IMR-90 (cell line): Measurements from ENCODE around the gene SYNPR. TPM values are rescaled to one million over a fixed set of nuclear protein-coding genes. Genes with fewer than 3 reads are reported as not detected.

Experiments used
- ATAC-seq: fragments of 200-7000 bp; cut with Tn5 transposase; 2 replicates; pipeline ENCODE4 v1.9.1; 2020; ENCODE audit warnings: low read depth, mild to moderate bottlenecking, moderate library complexity
- BruUV-seq: library from RNA; stranded (reverse); fragments of 400-500 nt; replicated peaks from 2 replicates; lab custom pipeline; 2021; lab: Mats Ljungman, UMichigan
- CTCF ChIA-PET: fragments of 300-600 bp; formaldehyde crosslinking; extraction: SDS; loops from one replicate; lab custom pipeline; 2021; ENCODE audit warnings: antibody characterized with exemption; lab: Yijun Ruan, JAX
- POLR2A ChIA-PET: fragments of 300-600 bp; sonication (Branson Sonifier 250); formaldehyde crosslinking; loops from one replicate; lab custom pipeline; 2022; ENCODE audit warnings: antibody characterized with exemption; ENCODE audit not compliant: unreplicated experiment; lab: Charles Lee
- DNase-seq: peaks from one replicate; pipeline ENCODE4 v3.0.0; 2013
- H2AFZ ChIP-seq: replicated peaks from 2 replicates; pipeline ENCODE3; 2013; ENCODE audit warnings: low read length, mild to moderate bottlenecking; ENCODE audit not compliant: poor library complexity
- H2AK5ac ChIP-seq: 2 replicates; pipeline ENCODE4 v1.6.1; 2013; ENCODE audit warnings: low read depth, low read length, inconsistent platforms
- H2AK9ac ChIP-seq: replicated peaks from 2 replicates; pipeline ENCODE3; 2013; ENCODE audit warnings: mild to moderate bottlenecking, low read depth, low read length, moderate library complexity; ENCODE audit not compliant: poor library complexity
- H2BK120ac ChIP-seq: 2 replicates; pipeline ENCODE4 v1.6.1; 2013; ENCODE audit warnings: low read depth, low read length, inconsistent platforms
- H2BK15ac ChIP-seq: 3 replicates; pipeline ENCODE4 v1.6.1; 2013; ENCODE audit warnings: low read depth, low read length, inconsistent platforms
- H2BK20ac ChIP-seq: 2 replicates; pipeline ENCODE4 v1.6.1; 2013; ENCODE audit warnings: low read depth, mild to moderate bottlenecking, inconsistent platforms, low read length, moderate library complexity
- H2BK5ac ChIP-seq: 2 replicates; pipeline ENCODE4 v1.6.1; 2013; ENCODE audit warnings: mild to moderate bottlenecking, low read depth, low read length, inconsistent platforms; ENCODE audit not compliant: poor library complexity, severe bottlenecking
- H3K14ac ChIP-seq: replicated peaks from 2 replicates; pipeline ENCODE4 v1.6.1; 2013; ENCODE audit warnings: low read depth, low read length, inconsistent platforms
- H3K18ac ChIP-seq: 2 replicates; pipeline ENCODE4 v1.6.1; 2013; ENCODE audit warnings: low read depth, low read length, control low read depth
- H3K23ac ChIP-seq: 2 replicates; pipeline ENCODE4 v1.6.1; 2013; ENCODE audit warnings: low read depth, low read length, inconsistent platforms
- H3K27ac ChIP-seq: 2 replicates; pipeline ENCODE4 v1.5.1; 2013; ENCODE audit warnings: mild to moderate bottlenecking, control low read depth, low read length; ENCODE audit not compliant: insufficient read depth
- H3K27me3 ChIP-seq: 2 replicates; pipeline ENCODE4 v1.6.1; 2013; ENCODE audit warnings: low read length; ENCODE audit not compliant: control insufficient read depth, insufficient read depth
- H3K36me3 ChIP-seq: 2 replicates; pipeline ENCODE4 v1.6.1; 2013; ENCODE audit warnings: low read length, mixed read lengths; ENCODE audit not compliant: control insufficient read depth, insufficient read depth
- H3K4ac ChIP-seq: 2 replicates; pipeline ENCODE4 v1.6.1; 2013; ENCODE audit warnings: low read depth, low read length, inconsistent platforms
- H3K4me1 ChIP-seq: 2 replicates; pipeline ENCODE4 v1.6.1; 2013; ENCODE audit warnings: low read length, mixed read lengths; ENCODE audit not compliant: control insufficient read depth, insufficient read depth
- H3K4me2 ChIP-seq: 2 replicates; pipeline ENCODE4 v1.6.1; 2013; ENCODE audit warnings: low read depth, mild to moderate bottlenecking, control low read depth, low read length, moderate library complexity
- H3K4me3 ChIP-seq: 2 replicates; pipeline ENCODE4 v1.5.1; 2013; ENCODE audit warnings: low read depth, mild to moderate bottlenecking, control low read depth, low read length, moderate library complexity; ENCODE audit not compliant: insufficient read depth
- H3K56ac ChIP-seq: 2 replicates; pipeline ENCODE4 v1.6.1; 2013; ENCODE audit warnings: low read length, inconsistent platforms; ENCODE audit not compliant: insufficient read depth; ENCODE audit errors: extremely low read depth
- H3K79me1 ChIP-seq, 2 experiments: 2 replicates each; pipeline ENCODE4 v1.6.1; 2013; ENCODE audit warnings: low read length in 2 of 2, inconsistent platforms in 1 of 2, low read depth in 1 of 2
- H3K9ac ChIP-seq: 2 replicates; pipeline ENCODE4 v1.6.1; 2013; ENCODE audit warnings: low read depth, low read length, control low read depth
- H3K9me1 ChIP-seq: 2 replicates; pipeline ENCODE4 v1.6.1; 2013; ENCODE audit warnings: low read length, inconsistent platforms; ENCODE audit not compliant: insufficient read depth
- H3K9me3 ChIP-seq: 2 replicates; pipeline ENCODE4 v1.6.1; 2013; ENCODE audit warnings: low read length; ENCODE audit not compliant: control insufficient read depth, insufficient read depth
- H4K20me1 ChIP-seq: 2 replicates; pipeline ENCODE4 v1.6.1; 2013; ENCODE audit warnings: low read length, inconsistent platforms; ENCODE audit not compliant: insufficient read depth
- H4K5ac ChIP-seq: 2 replicates; pipeline ENCODE4 v1.6.1; 2013; ENCODE audit warnings: mild to moderate bottlenecking, low read depth, low read length, control low read depth
- H4K8ac ChIP-seq, 2 experiments: 2 replicates each; pipeline ENCODE4 v1.6.1; 2013; ENCODE audit warnings: low read depth in 2 of 2, low read length in 2 of 2, control low read depth in 1 of 2, inconsistent platforms in 1 of 2
- H4K91ac ChIP-seq: 2 replicates; pipeline ENCODE4 v1.6.1; 2013; ENCODE audit warnings: low read depth, low read length, inconsistent platforms; ENCODE audit not compliant: insufficient read depth
- BHLHE40 ChIP-seq: fragments of 150-350 bp; IDR thresholded peaks from 2 replicates; pipeline ENCODE4 v1.6.1; 2016; ENCODE audit warnings: mild to moderate bottlenecking, low read depth, low read length
- FOS ChIP-seq: fragments of 150-350 bp; IDR thresholded peaks from 2 replicates; pipeline ENCODE4 v1.6.1; 2016; ENCODE audit warnings: low read depth, low read length
- MAFK ChIP-seq: IDR thresholded peaks from 2 replicates; pipeline ENCODE4 v1.6.1; 2012; ENCODE audit warnings: low read depth, low read length, improper control_type of control experiment
- MAZ ChIP-seq: IDR thresholded peaks from 2 replicates; pipeline ENCODE4 v1.6.1; 2012; ENCODE audit warnings: low read depth, mild to moderate bottlenecking, low read length, improper control_type of control experiment, moderate library complexity, borderline replicate concordance
- MXI1 ChIP-seq: IDR thresholded peaks from 2 replicates; pipeline ENCODE4 v1.6.1; 2012; ENCODE audit warnings: low read depth, mild to moderate bottlenecking, low read length, moderate library complexity, borderline replicate concordance
- NFE2L2 ChIP-seq: fragments of 150-350 bp; IDR thresholded peaks from 2 replicates; pipeline ENCODE4 v1.6.1; 2016; ENCODE audit warnings: low read depth, mild to moderate bottlenecking, low read length
- POLR2A ChIP-seq: IDR thresholded peaks from 2 replicates; pipeline ENCODE4 v1.6.1; 2012; ENCODE audit warnings: mild to moderate bottlenecking, low read depth, low read length
- RAD21 ChIP-seq: IDR thresholded peaks from 2 replicates; pipeline ENCODE4 v1.6.1; 2012; ENCODE audit warnings: low read length, improper control_type of control experiment
- RCOR1 ChIP-seq: IDR thresholded peaks from 2 replicates; pipeline ENCODE4 v1.6.1; 2012; ENCODE audit warnings: mild to moderate bottlenecking, low read length, improper control_type of control experiment; ENCODE audit not compliant: insufficient replicate concordance
- RFX5 ChIP-seq: IDR thresholded peaks from 2 replicates; pipeline ENCODE4 v1.8.0; 2012; ENCODE audit warnings: low read depth, mild to moderate bottlenecking, low read length, moderate library complexity
- SMC3 ChIP-seq: fragments of 150-350 bp; IDR thresholded peaks from 2 replicates; pipeline ENCODE4 v1.6.1; 2016; ENCODE audit warnings: low read depth, mild to moderate bottlenecking, antibody characterized with exemption, low read length, moderate library complexity
- WGBS, 2 experiments: methylation state at CpG; one replicate each; pipeline versions ENCODE4 v1.1.5 to v1.1.7; 2013; ENCODE audit warnings: missing lambda C conversion rate in 2 of 2; ENCODE audit not compliant: insufficient read length in 1 of 2; ENCODE audit errors: extremely low coverage in 2 of 2; 5-methylcytosine and 5-hydroxymethylcytosine counted together
- dilution Hi-C: fragments of 300-500 bp; cut with HindIII; formaldehyde crosslinking; loops from one replicate; pipeline ENCODE4 v1.14.3; 2018; ENCODE audit warnings: low sequenced_read_pairs; ENCODE audit not compliant: unreplicated experiment
- in situ Hi-C: fragments of 300-500 bp; cut with MboI; formaldehyde crosslinking; loops from 3 replicates; pipeline ENCODE4 v1.14.3; 2019; ENCODE audit warnings: low sequenced_read_pairs, inconsistent platforms, mixed read lengths
- intact Hi-C: fragments of 100-400 bp; cut with micrococcal nuclease; formaldehyde crosslinking; loops from 2 replicates; pipeline ENCODE4 v1.10.0; 2022
- polyA plus RNA-seq, 3 experiments: library from polyadenylated mRNA; depleted of rRNA; stranded (reverse); fragments of >200 nt; gene quantifications; 2 replicates each; pipeline ENCODE4 v1.2.3, GENCODE V29; 2012; ENCODE audit warnings: low replicate concordance in 1 of 3
- total RNA-seq: library from RNA; depleted of rRNA; stranded (reverse); fragments of >200 nt; gene quantifications from 2 replicates; pipeline ENCODE4 v1.2.3, GENCODE V29; 2012
- TF ChIP-seq, protein P1 (sequence below): conservative IDR thresholded peaks from 2 replicates; pipeline ENCODE4 v1.5.1; 2012; ENCODE audit warnings: mild to moderate bottlenecking, low read depth, low read length, improper control_type of control experiment
- TF ChIP-seq, protein P2 (sequence below): fragments of 150-350 bp; IDR thresholded peaks from 2 replicates; pipeline ENCODE4 v1.6.1; 2016; ENCODE audit warnings: low read depth, mild to moderate bottlenecking, low read length, moderate library complexity, borderline replicate concordance
- TF ChIP-seq, protein P3 (sequence below): fragments of 150-350 bp; IDR thresholded peaks from 2 replicates; pipeline ENCODE4 v1.6.1; 2017; ENCODE audit warnings: mild to moderate bottlenecking, antibody characterized with exemption, low read length, low read depth

Gene SYNPR
- total and polyA plus RNA-seq, 2 of the 4 experiments (the other 2 are of a cell fraction), result not detected

DNA sequence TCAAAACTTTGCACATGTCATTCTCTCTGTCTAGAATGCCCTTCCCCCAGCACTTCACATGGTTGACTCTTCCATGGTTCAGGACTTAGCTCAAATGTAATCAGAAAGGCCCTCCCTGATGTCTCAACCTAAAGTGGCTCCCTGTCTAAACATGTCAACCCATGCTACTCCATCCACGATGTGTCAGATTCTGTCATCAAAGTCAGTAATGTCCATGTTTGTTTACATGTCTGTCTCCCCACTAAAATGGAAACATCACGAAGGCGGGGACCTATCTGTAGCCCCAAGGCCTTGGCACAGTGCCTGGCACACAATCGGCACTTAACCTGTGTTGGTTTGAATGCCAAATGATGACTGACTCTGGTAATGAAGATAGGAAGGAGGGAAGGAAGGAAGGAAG is 353.6 kb downstream of the SYNPR start:
- no peaks in the 10 kb centered on the region for H3K79me1 ChIP-seq
- intact Hi-C loops, result no loop called here
- H3K23ac ChIP-seq, result no peak overlapping the region
- dilution Hi-C loops, result no loop called here
- H2AFZ ChIP-seq, result no peak overlapping the region
- peaks cover 3% of the 10 kb centered on the region; the same call in 1 of the 2 replicates for H3K27me3 ChIP-seq
- no peak overlapping the region for H2BK5ac ChIP-seq
- ChIA-PET CTCF (no interaction called here), POLR2A (no interaction called here)
- H3K4me3 ChIP-seq, result no peak overlapping the region
- H2BK20ac ChIP-seq, result no peak overlapping the region
- H4K91ac ChIP-seq, result no peak overlapping the region
- H3K27ac ChIP-seq, result no peak overlapping the region
- no peak overlapping the region for H2AK5ac ChIP-seq
- H3K18ac ChIP-seq, result no peak overlapping the region
- no peaks in the 10 kb centered on the region for H4K20me1 ChIP-seq
- no peak overlapping the region for H3K14ac ChIP-seq
- no peaks in the 10 kb centered on the region for H3K9me3 ChIP-seq
- no peak for TF ChIP-seq NFE2L2
- TF ChIP-seq, protein P1, sequence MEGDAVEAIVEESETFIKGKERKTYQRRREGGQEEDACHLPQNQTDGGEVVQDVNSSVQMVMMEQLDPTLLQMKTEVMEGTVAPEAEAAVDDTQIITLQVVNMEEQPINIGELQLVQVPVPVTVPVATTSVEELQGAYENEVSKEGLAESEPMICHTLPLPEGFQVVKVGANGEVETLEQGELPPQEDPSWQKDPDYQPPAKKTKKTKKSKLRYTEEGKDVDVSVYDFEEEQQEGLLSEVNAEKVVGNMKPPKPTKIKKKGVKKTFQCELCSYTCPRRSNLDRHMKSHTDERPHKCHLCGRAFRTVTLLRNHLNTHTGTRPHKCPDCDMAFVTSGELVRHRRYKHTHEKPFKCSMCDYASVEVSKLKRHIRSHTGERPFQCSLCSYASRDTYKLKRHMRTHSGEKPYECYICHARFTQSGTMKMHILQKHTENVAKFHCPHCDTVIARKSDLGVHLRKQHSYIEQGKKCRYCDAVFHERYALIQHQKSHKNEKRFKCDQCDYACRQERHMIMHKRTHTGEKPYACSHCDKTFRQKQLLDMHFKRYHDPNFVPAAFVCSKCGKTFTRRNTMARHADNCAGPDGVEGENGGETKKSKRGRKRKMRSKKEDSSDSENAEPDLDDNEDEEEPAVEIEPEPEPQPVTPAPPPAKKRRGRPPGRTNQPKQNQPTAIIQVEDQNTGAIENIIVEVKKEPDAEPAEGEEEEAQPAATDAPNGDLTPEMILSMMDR, result no peak
- TF ChIP-seq BHLHE40, result no peak
- no peak for TF ChIP-seq RAD21
- TF ChIP-seq MAZ, result no peak
- no peak for TF ChIP-seq MAFK
- TF ChIP-seq, protein P2, sequence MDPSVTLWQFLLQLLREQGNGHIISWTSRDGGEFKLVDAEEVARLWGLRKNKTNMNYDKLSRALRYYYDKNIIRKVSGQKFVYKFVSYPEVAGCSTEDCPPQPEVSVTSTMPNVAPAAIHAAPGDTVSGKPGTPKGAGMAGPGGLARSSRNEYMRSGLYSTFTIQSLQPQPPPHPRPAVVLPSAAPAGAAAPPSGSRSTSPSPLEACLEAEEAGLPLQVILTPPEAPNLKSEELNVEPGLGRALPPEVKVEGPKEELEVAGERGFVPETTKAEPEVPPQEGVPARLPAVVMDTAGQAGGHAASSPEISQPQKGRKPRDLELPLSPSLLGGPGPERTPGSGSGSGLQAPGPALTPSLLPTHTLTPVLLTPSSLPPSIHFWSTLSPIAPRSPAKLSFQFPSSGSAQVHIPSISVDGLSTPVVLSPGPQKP, result no peak
- TF ChIP-seq FOS, result no peak
- no peak for TF ChIP-seq RCOR1
- no peak for TF ChIP-seq POLR2A
- no peak for TF ChIP-seq RFX5
- TF ChIP-seq, protein P3, sequence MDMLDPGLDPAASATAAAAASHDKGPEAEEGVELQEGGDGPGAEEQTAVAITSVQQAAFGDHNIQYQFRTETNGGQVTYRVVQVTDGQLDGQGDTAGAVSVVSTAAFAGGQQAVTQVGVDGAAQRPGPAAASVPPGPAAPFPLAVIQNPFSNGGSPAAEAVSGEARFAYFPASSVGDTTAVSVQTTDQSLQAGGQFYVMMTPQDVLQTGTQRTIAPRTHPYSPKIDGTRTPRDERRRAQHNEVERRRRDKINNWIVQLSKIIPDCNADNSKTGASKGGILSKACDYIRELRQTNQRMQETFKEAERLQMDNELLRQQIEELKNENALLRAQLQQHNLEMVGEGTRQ, result no peak
- TF ChIP-seq SMC3, result no peak
- no peak for TF ChIP-seq MXI1
- no peaks in the 10 kb centered on the region for H3K36me3 ChIP-seq
- no peaks in the 10 kb centered on the region for H3K4me1 ChIP-seq
- WGBS, 2 experiments, result no CpG with 5 or more reads among the region's 4 CpGs
- no peak overlapping the region for H4K8ac ChIP-seq
- H3K9ac ChIP-seq, result no peak overlapping the region
- no peak overlapping the region for H2AK9ac ChIP-seq
- no peak overlapping the region for H3K4ac ChIP-seq
- H3K9me1 ChIP-seq, result no peaks in the 10 kb centered on the region
- no peak overlapping the region for H4K5ac ChIP-seq
- BruUV-seq, result no TSS peak
- in situ Hi-C loops, result no loop called here
- H3K4me2 ChIP-seq, result no peak overlapping the region
- DNase-seq (no peak), ATAC-seq (no peak)
- H2BK120ac ChIP-seq, result no peak overlapping the region
- no peak overlapping the region for H2BK15ac ChIP-seq
- no peak overlapping the region for H3K56ac ChIP-seq
